HepG2 (cell line): ENCODE measurements around the gene PLEKHA6. TPM values are rescaled to one million over a fixed set of nuclear protein-coding genes. Genes with fewer than 3 reads are reported as not detected.

Source experiments
- ATAC-seq: fragments of 200-7000 bp; cut with Tn5 transposase; 3 replicates; pipeline ENCODE4 v1.9.1; 2020; ENCODE audit warnings: mild to moderate bottlenecking, moderate library complexity
- BruUV-seq: library from RNA; stranded (reverse); fragments of 400-500 nt; replicated peaks from 2 replicates; lab custom pipeline; 2021; lab: Mats Ljungman, UMichigan
- CTCF ChIA-PET: fragments of 300-600 bp; formaldehyde crosslinking; extraction: SDS; loops from one replicate; lab custom pipeline; 2021; ENCODE audit warnings: low total read pairs, inconsistent platforms, low intra/inter-chr PET ratio; lab: Yijun Ruan, JAX
- POLR2A ChIA-PET: fragments of 350-600 bp; sonication (Branson Sonifier 250); formaldehyde crosslinking; loops from one replicate; lab custom pipeline; 2020; ENCODE audit warnings: antibody characterized with exemption, inconsistent platforms; lab: Yijun Ruan, JAX
- DNase-seq: peaks from one replicate; pipeline ENCODE4 v3.0.0-alpha.2; 2015; ENCODE audit warnings: low spot score
- FAIRE-seq: peaks from 3 replicates; lab custom pipeline; 2011; peaks lifted over from hg19 to GRCh38; lab: Jason Lieb, UNC
- H2AFZ ChIP-seq: one replicate; pipeline ENCODE4 v1.6.1; 2011; ENCODE audit warnings: low read length, inconsistent platforms
- H3K27ac ChIP-seq: fragments of 300-600 bp; 3 replicates; pipeline ENCODE4 v1.8.0; 2011; ENCODE audit warnings: mixed run types, mild to moderate bottlenecking, mixed read lengths, low read length, inconsistent platforms; ENCODE audit not compliant: insufficient read depth; ENCODE audit errors: extremely low read length
- H3K27me3 ChIP-seq, 2 experiments: fragments of 200-600 bp in 1 of 2; 2 replicates in 1 of 2; 3 replicates in 1 of 2; pipeline versions ENCODE4 v1.6.0 to v1.8.0; 2011; ENCODE audit warnings: low read length in 2 of 2, mild to moderate bottlenecking in 2 of 2, moderate library complexity in 2 of 2, inconsistent platforms in 1 of 2; ENCODE audit not compliant: insufficient read depth in 2 of 2, control insufficient read depth in 1 of 2
- H3K36me3 ChIP-seq, 2 experiments: fragments of 200-600 bp in 1 of 2; replicated peaks in 1 of 2; 2 replicates in 1 of 2; 3 replicates in 1 of 2; pipeline versions ENCODE4 v1.5.1 to v1.8.0; 2011; ENCODE audit warnings: low read length in 2 of 2, inconsistent platforms in 1 of 2; ENCODE audit not compliant: insufficient read depth in 2 of 2, control insufficient read depth in 1 of 2
- H3K4me1 ChIP-seq: 2 replicates; pipeline ENCODE4 v1.5.1; 2012; ENCODE audit warnings: low read length, inconsistent platforms; ENCODE audit not compliant: insufficient read depth
- H3K4me2 ChIP-seq: 2 replicates; pipeline ENCODE4 v1.6.0; 2011; ENCODE audit warnings: low read depth, low read length, inconsistent platforms
- H3K4me3 ChIP-seq, 3 experiments: fragments of 200-600 bp in 1 of 3; sonication (generic), shearing (Covaris generic) in 1 of 3; replicated peaks in 1 of 3; 2 replicates each; pipeline ENCODE4 v1.5.1; 2011 to 2016; ENCODE audit warnings: low read length in 3 of 3, inconsistent platforms in 2 of 3, low read depth in 2 of 3, mild to moderate bottlenecking in 2 of 3, control low read depth in 1 of 3, mixed read lengths in 1 of 3; ENCODE audit not compliant: insufficient read depth in 1 of 3
- H3K79me2 ChIP-seq: one replicate; pipeline ENCODE4 v1.6.1; 2011; ENCODE audit warnings: low read length, inconsistent platforms; ENCODE audit not compliant: insufficient read depth
- H3K9ac ChIP-seq: 2 replicates; pipeline ENCODE4 v1.6.0; 2011; ENCODE audit warnings: mild to moderate bottlenecking, low read depth, low read length, inconsistent platforms; ENCODE audit not compliant: insufficient read depth
- H3K9me3 ChIP-seq: 2 replicates; pipeline ENCODE4 v1.5.1; 2012; ENCODE audit warnings: mild to moderate bottlenecking, low read length
- H4K20me1 ChIP-seq: 2 replicates; pipeline ENCODE4 v1.6.0; 2011; ENCODE audit warnings: inconsistent platforms, mild to moderate bottlenecking, low read length, moderate library complexity; ENCODE audit not compliant: insufficient read depth
- CREB1 ChIP-seq, 2 experiments: fragments of 450-650 bp in 1 of 2; IDR thresholded peaks; 2 replicates each; pipeline ENCODE4 v1.6.1; 2016 to 2017; ENCODE audit warnings: control low read depth in 1 of 2, mild to moderate bottlenecking in 1 of 2, missing compliant biosample characterization in 1 of 2, missing genetic modification characterization in 1 of 2
- ELF4 ChIP-seq: sonication (generic); formaldehyde crosslinking; IDR thresholded peaks from 2 replicates; pipeline ENCODE4 v1.5.0; 2020; ENCODE audit warnings: missing genetic modification reagents, mild to moderate bottlenecking, moderate library complexity, borderline replicate concordance
- RBM22 ChIP-seq: fragments of 200-400 bp; formaldehyde crosslinking; optimal IDR thresholded peaks from 2 replicates; pipeline ENCODE3; 2017; ENCODE audit warnings: mild to moderate bottlenecking, low read length, moderate library complexity
- WGBS: methylation state at CpG from one replicate; pipeline ENCODE4 v1.1.6; 2017; ENCODE audit warnings: low lambda C conversion rate; 5-methylcytosine and 5-hydroxymethylcytosine counted together
- in situ Hi-C: cut with HindIII; loops from 2 replicates; pipeline ENCODE4 v1.10.0; 2017; ENCODE audit warnings: low pct_unique_long_range_greater_than_20kb; ENCODE audit not compliant: extremely low pct_ligation_motif_present
- intact Hi-C: fragments of 100-400 bp; cut with micrococcal nuclease; formaldehyde crosslinking; loops from one replicate; pipeline ENCODE4 v1.10.0; 2022; ENCODE audit not compliant: unreplicated experiment
- polyA plus RNA-seq, 8 experiments: library from polyadenylated mRNA; depleted of rRNA in 3 of 8; stranded (reverse) in 7 of 8; unstranded in 1 of 8; fragments of >200 nt; fragmentation: Illumina TruSeq in 4 of 8; extraction: Trizol in 4 of 8; gene quantifications; 2 replicates each; pipeline versions ENCODE4 v1.2.1 to v1.2.3, GENCODE V29; 2011 to 2016; ENCODE audit warnings: low read depth in 4 of 8, missing spikeins in 1 of 8, mixed read lengths in 1 of 8; ENCODE audit not compliant: insufficient read depth in 1 of 8
- total RNA-seq, 5 experiments: library from RNA; depleted of rRNA; stranded (reverse); fragments of >200 nt; fragmentation: Illumina TruSeq; extraction: Trizol; gene quantifications; 2 replicates each; pipeline ENCODE4 v1.2.3, GENCODE V29; 2016; ENCODE audit warnings: low read depth in 1 of 5
- TF ChIP-seq, protein P1 (sequence below): sonication (generic); formaldehyde crosslinking; IDR thresholded peaks from 2 replicates; pipeline ENCODE4 v1.5.0; 2020; ENCODE audit warnings: missing genetic modification reagents

The PLEKHA6 gene
- total and polyA plus RNA-seq, 2 of the 13 experiments (the other 11 are each of a cell fraction or from before 2014, with no cell fraction given), result 5.3 to 11.4 TPM

DNA sequence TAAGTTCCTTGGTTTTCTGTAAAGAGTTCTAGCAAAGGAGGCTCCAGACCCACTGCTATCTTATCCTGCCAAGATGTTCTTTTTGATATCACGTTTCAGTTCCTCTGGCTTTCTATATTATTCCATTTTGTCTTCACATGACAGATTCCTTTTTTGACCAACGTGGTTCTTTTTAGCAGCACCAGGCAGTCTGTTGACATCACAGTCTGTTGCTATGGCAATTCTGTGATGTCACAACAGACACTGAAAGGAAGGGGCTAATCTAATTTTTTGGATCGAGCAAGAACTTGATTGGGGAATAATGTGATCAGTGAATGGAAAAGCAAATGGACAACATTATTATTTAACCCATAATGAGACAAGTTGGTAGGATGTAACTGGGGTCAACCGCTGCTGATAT, 81.5 kb downstream of the PLEKHA6 start:
- Histone ChIP-seq H3K4me1 (peaks cover 31% of the 10 kb centered on the region), H3K9me3 (no peaks in the 10 kb centered on the region), H3K9ac (no peak overlapping the region), H3K4me2 (no peak overlapping the region), H3K36me3 (peaks cover 4 to 20% of the 10 kb centered on the region in 2 experiments; a peak in 4 of 5 replicates)
- peak; percentile 56 for TF ChIP-seq CREB1 (IDR thresholded peaks at IDR 0.05)
- TF ChIP-seq CREB1 (CRISPR knock-in tag; IDR thresholded peaks at IDR 0.05), result no peak
- no peak for TF ChIP-seq ELF4 (CRISPR knock-in tag)
- TF ChIP-seq, all 625 proteins: peak for 1
- ChIA-PET POLR2A (interaction anchor here (1.1 kb wide), 1 partner anchor 10 kb away, joined by 3 read pairs; no protein-coding TSS in a partner anchor), CTCF (no interaction called here)
- Histone ChIP-seq H4K20me1 (no peaks in the 10 kb centered on the region), H3K4me3 (no peak overlapping the region), H3K27me3 (no peaks in the 10 kb centered on the region), H3K27ac (no peak overlapping the region), H3K79me2 (no peaks in the 10 kb centered on the region), H2AFZ (no peak overlapping the region)
- DNase-seq, result no peak
- intact Hi-C loops (no loop called here), in situ Hi-C loops (no loop called here)
- no TSS peak for BruUV-seq
- FAIRE-seq, result no peak
- ATAC-seq, result no peak
- WGBS, result 93% methylated on average over 4 of the region's 4 CpGs

DNA sequence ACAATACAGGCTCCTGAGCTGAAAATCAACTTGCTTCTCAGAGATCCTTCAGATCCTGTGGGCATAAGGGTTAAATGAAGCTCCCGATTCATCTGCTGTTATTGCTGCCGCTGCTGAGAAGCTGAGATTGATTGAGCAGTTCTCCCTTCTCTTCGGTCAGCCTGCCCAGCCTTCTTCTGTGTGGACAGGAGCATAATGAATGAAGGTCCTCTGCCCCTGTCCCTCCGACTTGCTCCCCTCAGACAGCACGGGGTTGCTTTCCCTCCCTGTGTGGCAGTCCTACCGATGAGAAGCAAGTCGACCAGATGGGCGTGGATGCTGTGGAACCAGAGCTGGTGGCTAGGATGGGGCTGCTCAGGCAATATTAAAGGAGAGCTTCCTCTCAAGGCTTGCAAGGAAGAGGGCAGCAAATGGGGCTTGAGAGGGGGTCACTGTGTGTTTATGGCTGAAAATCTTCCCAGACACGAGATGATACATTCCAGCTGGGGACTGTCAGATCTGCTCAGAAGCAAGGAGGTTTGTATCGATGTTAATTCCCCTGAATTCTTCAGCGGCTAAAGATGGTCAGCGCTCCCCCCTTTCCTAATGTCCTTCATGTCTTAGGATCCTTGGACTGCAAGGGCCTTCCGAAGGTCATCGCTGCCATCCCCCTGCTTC, 82.0 kb downstream of the PLEKHA6 start:
- DNase-seq, result no peak
- Histone ChIP-seq H3K27me3 (no peaks in the 10 kb centered on the region), H3K36me3 (peaks cover 6 to 24% of the 10 kb centered on the region in 2 experiments; a peak in 4 of 5 replicates), H2AFZ (no peak overlapping the region), H4K20me1 (no peaks in the 10 kb centered on the region), H3K4me3 (no peak overlapping the region), H3K27ac (no peak overlapping the region), H3K4me2 (no peak overlapping the region), H3K9me3 (no peaks in the 10 kb centered on the region), H3K9ac (no peak overlapping the region), H3K4me1 (peaks cover 31% of the 10 kb centered on the region), H3K79me2 (no peaks in the 10 kb centered on the region)
- peak; percentile 28 for TF ChIP-seq RBM22
- TF ChIP-seq, protein P1, sequence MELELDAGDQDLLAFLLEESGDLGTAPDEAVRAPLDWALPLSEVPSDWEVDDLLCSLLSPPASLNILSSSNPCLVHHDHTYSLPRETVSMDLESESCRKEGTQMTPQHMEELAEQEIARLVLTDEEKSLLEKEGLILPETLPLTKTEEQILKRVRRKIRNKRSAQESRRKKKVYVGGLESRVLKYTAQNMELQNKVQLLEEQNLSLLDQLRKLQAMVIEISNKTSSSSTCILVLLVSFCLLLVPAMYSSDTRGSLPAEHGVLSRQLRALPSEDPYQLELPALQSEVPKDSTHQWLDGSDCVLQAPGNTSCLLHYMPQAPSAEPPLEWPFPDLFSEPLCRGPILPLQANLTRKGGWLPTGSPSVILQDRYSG (CRISPR knock-in tag), result no peak
- 98% methylated on average over 14 of the region's 14 CpGs for WGBS
- in situ Hi-C loops (no loop called here), intact Hi-C loops (no loop called here)
- ATAC-seq, result no peak
- ChIA-PET CTCF (no interaction called here), POLR2A (no interaction called here)
- FAIRE-seq, result no peak
- no TSS peak for BruUV-seq
